ENCODE data around the gene SEMA5A. TPM values are rescaled to one million over a fixed set of nuclear protein-coding genes. Genes with fewer than 3 reads are reported as not detected.

The SEMA5A gene
- polyA plus RNA-seq, 1 of the 3 experiments (the other 2 are of a cell fraction) = 0.58 TPM

GRCh38 chr5:9186069-9186468 is 359.8 kb downstream of the SEMA5A start:
- H3K9ac ChIP-seq = no peak overlapping the region
- H3K27me3 ChIP-seq (ENCODE audit: insufficient read depth) = no peaks in the 10 kb centered on the region
- H3K9me3 ChIP-seq = no peaks in the 10 kb centered on the region
- peaks cover 0 to 9% of the 10 kb centered on the region in 2 experiments; a peak in 1 of 4 replicates for H3K4me1 ChIP-seq (ENCODE audit: control insufficient read depth in 1 of 2, insufficient read depth in 2 of 2, low read depth in 1 of 2, low read length in 1 of 2)
- H3K79me2 ChIP-seq (ENCODE audit: insufficient read depth) = no peaks in the 10 kb centered on the region
- H3K4me2 ChIP-seq = no peak overlapping the region
- H3K4me3 ChIP-seq (ENCODE audit: low read depth in 2 of 2, low read length in 1 of 2) = no peak overlapping the region
- POLR2A ChIA-PET = no interaction called here
- CTCF ChIA-PET = no interaction called here
- no peaks in the 10 kb centered on the region for H4K20me1 ChIP-seq (ENCODE audit: insufficient read depth)
- no peak overlapping the region for H2AFZ ChIP-seq (ENCODE audit: low read depth)
- H3K36me3 ChIP-seq (replicated peaks in 1 of 2; ENCODE audit: control insufficient read depth in 1 of 2, insufficient read depth in 2 of 2, low read length in 1 of 2) = no peaks in the 10 kb centered on the region
- WGBS (ENCODE audit: low lambda C conversion rate) = 84% methylated on average over 1 of the region's 1 CpG
- DNase-seq = no peak
- TF ChIP-seq REST (IDR thresholded peaks at IDR 0.05; ENCODE audit: low read depth, low read length) = no peak
- TF ChIP-seq CTCF (IDR thresholded peaks at IDR 0.05) = no peak
- TF ChIP-seq ELF1 (IDR thresholded peaks at IDR 0.05) = no peak
- TF ChIP-seq FOXM1 (IDR thresholded peaks at IDR 0.05; ENCODE audit: low read depth) = no peak
- no peak for TF ChIP-seq EP300 (IDR thresholded peaks at IDR 0.05; ENCODE audit: borderline replicate concordance in 1 of 2, low read depth in 1 of 2, low read length in 1 of 2)
- no peak for TF ChIP-seq NRF1 (IDR thresholded peaks at IDR 0.05; ENCODE audit: low read depth, low read length)
- no peak for TF ChIP-seq TCF12 (IDR thresholded peaks at IDR 0.05)
- TF ChIP-seq YY1 (IDR thresholded peaks at IDR 0.05; ENCODE audit: low read depth) = no peak
- TF ChIP-seq FOSL2 (IDR thresholded peaks at IDR 0.05; ENCODE audit: borderline replicate concordance, low read depth) = no peak
- no peak for TF ChIP-seq RFX5 (IDR thresholded peaks at IDR 0.05; ENCODE audit: low read length)
- TF ChIP-seq MEF2A (IDR thresholded peaks at IDR 0.05; ENCODE audit: borderline replicate concordance, low read depth) = no peak
- TF ChIP-seq RXRA (IDR thresholded peaks at IDR 0.05; ENCODE audit: borderline replicate concordance, low read depth) = no peak
- no peak for TF ChIP-seq POLR2AphosphoS5 (IDR thresholded peaks at IDR 0.05; ENCODE audit: low read depth, low read length)
- no peak for TF ChIP-seq USF2 (IDR thresholded peaks at IDR 0.05; ENCODE audit: borderline replicate concordance, low read depth, low read length)
- TF ChIP-seq PBX3 (IDR thresholded peaks at IDR 0.05) = no peak
- H3K9me2 ChIP-seq = no peaks in the 10 kb centered on the region
- H3K27ac ChIP-seq (ENCODE audit: low read depth in 2 of 2, low read length in 1 of 2) = no peak overlapping the region
- H3F3A ChIP-seq (replicated peaks; ENCODE audit: insufficient read depth) = no peaks in the 10 kb centered on the region
